HuH-7 (cell line): ENCODE measurements around the gene CHRD.

Experiments used
- DNase-seq: peaks from one replicate; pipeline ENCODE4 v3.0.0; 2011; ENCODE audit warnings: low spot score

CHRD gene

DNA sequence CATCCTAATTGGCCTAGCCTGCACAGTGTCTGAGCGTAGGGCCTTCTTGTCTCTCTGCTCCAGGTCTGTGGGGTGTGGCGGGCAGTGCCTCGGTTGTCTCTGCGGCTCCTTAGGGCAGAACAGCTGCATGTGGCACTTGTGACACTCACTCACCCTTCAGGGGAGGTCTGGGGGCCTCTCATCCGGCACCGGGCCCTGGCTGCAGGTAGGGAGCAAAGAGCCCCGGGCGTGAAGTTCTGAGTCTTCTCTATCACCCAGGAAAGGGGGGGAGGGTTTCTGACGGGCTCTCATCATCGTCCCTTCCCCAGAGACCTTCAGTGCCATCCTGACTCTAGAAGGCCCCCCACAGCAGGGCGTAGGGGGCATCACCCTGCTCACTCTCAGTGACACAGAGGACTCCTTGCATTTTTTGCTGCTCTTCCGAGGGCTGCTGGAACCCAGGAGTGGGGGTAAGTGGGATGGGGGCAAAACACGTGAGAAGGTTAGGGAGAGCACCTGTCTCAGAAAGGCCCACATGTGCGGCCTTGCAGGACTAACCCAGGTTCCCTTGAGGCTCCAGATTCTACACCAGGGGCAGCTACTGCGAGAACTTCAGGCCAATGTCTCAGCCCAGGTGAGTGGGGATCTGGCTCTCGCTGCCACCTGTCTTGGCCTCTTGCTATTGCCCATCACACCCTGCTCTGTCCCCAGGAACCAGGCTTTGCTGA, 2.6 kb downstream of the CHRD start:
- DNase-seq, result no peak

DNA sequence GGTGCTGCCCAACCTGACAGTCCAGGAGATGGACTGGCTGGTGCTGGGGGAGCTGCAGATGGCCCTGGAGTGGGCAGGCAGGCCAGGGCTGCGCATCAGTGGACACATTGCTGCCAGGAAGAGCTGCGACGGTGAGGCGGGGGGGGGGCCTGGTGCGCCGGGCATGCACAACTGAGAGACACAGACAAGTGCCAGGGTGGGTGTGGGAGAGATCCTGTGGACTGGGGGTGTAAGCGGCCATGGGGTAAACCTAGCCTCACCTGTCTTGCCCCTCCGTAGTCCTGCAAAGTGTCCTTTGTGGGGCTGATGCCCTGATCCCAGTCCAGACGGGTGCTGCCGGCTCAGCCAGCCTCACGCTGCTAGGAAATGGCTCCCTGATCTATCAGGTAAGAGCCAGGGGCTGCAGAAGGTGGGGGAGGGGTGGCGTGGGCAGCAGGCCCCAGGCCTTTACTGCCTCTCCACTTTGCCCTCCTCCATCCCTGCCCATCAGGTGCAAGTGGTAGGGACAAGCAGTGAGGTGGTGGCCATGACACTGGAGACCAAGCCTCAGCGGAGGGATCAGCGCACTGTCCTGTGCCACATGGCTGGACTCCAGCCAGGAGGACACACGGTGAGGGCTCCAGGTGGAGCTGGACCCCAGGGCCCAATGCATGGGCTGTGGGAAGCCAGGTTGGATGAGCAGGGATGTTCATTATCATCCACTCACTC, 3.3 kb downstream of the CHRD start:
- DNase-seq, result no peak

- no peak for DNase-seq
Observed at GRCh38 chr3:184384342-184384741, 4.5 kb downstream of the CHRD start.

GRCh38 chr3:184384856-184385422, 5.1 kb downstream of the CHRD start:
- DNase-seq, result no peak

DNA sequence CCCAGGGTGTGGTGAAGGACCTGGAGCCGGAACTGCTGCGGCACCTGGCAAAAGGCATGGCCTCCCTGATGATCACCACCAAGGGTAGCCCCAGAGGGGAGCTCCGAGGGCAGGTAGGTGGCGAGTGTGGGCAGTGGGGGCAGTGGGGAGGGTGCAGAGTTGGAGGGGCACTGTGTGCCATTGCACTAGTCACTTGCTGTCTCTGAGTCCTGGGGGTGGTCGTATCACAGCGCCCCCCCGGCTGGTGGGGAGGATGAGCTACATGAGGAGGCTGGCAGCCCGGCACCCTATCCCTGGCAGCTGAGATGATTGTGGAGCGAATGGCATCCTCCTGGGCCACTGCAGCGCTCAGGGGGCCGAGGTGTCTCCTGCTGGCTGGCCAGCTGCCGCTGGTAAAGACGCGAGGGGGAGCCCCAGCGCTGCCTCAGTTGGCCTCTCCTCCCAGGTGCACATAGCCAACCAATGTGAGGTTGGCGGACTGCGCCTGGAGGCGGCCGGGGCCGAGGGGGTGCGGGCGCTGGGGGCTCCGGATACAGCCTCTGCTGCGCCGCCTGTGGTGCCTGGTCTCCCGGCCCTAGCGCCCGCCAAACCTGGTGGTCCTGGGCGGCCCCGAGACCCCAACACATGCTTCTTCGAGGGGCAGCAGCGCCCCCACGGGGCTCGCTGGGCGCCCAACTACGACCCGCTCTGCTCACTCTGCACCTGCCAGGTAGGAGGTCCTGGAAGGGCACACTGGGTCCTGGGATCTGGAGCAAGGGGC, 6.4 kb downstream of the CHRD start:
- no peak for DNase-seq

GRCh38 chr3:184387174-184387714, 7.4 kb downstream of the CHRD start:
- no peak for DNase-seq

DNA sequence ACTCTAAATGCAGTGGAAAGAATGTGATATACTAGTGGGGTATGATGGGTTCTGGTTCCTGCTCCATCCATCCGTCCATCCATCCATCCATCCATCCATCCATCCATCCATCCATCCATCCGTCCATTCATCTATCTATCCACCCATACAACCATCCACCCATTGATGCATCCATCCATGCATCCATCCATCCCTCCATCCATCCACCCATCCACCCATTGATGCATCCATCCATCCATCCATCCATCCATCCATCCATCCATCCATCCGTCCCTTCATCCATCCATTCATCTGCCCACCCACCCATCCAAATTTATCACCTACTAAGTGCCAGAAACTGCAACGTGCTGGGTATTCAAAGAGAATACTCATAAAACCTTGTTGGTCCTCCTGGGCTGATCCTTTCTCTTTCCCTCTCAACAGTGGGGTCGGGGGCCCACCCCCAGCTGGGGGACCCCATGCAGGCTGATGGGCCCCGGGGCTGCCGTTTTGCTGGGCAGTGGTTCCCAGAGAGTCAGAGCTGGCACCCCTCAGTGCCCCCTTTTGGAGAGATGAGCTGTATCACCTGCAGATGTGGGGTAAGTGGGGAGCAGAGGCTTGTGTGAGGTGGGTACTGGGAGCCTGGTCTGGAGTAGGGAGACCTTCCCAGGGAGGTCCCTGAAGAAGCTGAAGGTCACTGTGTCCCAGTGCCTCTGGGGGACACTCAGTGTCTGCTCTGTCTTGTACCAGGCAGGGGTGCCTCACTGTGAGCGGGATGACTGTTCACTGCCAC, 8.5 kb downstream of the CHRD start:
- no peak for DNase-seq

DNA sequence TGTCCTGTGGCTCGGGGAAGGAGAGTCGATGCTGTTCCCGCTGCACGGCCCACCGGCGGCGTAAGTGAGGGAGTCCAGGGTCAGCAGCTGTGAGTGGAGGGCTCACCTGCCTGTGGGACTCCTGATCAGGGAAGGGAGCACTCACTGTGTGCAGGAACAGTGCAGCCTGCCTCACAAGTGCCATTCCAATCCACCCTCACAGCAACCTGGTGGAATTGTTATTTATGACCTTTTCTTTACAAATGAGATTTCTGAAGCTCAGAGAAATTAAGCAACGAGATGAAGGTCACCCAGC, 9.0 kb downstream of the CHRD start:
- no peak for DNase-seq

GRCh38 chr3:184389384-184389783, 9.5 kb downstream of the CHRD start:
- DNase-seq, result no peak

DNA sequence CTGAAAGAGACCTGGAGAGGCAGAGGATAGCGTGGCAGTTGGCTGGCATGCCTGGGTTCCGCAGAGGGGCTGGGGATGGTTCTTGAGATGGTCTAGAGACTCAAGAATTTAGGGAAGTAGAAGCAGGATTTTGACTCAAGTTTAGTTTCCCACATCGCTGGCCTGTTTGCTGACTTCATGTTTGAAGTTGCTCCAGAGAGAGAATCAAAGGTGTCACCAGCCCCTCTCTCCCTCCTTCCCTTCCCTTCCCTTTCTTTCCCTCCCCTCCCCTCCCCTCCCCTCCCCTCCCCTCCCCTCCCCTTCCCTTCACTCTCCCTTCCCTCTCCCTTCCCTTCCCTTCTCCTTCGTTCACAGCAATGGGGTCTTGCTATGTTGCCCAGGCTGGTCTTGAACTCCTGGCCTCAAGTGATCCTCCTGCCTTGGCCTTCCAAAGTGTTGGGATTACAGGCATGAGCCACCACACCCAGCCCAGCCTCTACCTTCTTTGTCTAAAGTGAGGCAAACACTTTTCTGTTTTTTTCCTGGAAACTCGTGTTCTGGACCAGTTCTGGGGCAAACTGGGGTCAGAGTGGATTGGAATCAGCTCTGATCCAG, 10.2 kb downstream of the CHRD start:
- no peak for DNase-seq

DNA sequence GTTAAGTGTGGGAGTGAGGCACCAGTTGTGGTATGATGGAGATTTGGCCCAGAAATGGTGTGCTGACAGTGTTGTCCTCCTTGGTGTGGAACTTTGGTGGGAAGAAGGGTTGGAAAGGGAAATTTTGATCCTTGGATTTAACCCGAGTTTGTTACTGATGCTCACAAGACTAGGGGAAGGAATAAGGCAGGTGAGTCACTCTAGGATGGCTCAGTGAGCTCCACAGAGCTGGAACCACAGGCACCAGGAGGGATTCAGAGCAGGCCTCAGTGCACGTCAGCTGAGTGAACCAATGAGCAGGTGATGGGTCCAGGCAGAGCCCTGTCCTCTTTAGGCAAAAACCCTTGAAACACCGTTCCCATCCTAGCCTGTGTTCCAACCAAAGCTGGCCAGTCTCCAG, 11.4 kb downstream of the CHRD start:
- DNase-seq, result no peak

GRCh38 chr3:184395320-184395660, 15.4 kb downstream of the CHRD start:
- no peak for DNase-seq

- no peak for DNase-seq
Observed at GRCh38 chr3:184399410-184399809, 19.6 kb downstream of the CHRD start.

GRCh38 chr3:184405075-184406030, 25.5 kb downstream of the CHRD start:
- DNase-seq, result no peak

DNA sequence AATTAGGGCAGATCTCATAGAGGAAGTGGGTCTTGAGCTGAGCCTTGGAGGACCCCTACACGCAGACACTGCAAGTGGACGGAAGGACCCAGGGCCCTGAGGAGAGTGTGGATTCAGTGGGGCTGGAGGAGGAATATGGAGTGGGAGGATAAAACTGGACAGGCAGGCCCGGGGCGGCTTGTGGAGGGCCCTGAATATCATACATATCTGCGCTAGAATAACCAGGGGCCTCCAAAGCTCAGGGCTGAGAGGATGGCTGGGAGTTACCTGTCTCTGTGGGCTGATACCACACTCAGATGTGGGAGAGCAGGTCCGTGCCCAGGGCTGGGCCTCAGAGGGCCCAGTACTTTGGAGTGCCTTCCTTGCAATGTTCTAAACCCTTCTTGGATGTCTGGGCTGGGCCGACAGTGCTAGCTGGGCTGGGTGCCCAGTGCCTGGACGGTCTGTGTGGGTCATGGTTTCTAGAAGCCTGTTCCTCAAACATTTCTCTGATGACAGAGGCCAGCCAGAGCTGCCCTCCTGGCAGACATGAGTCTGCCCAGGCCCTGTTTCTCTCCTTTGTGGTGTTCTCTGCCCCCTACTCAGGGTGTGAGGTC, 29.6 kb downstream of the CHRD start:
- DNase-seq, result no peak

DNA sequence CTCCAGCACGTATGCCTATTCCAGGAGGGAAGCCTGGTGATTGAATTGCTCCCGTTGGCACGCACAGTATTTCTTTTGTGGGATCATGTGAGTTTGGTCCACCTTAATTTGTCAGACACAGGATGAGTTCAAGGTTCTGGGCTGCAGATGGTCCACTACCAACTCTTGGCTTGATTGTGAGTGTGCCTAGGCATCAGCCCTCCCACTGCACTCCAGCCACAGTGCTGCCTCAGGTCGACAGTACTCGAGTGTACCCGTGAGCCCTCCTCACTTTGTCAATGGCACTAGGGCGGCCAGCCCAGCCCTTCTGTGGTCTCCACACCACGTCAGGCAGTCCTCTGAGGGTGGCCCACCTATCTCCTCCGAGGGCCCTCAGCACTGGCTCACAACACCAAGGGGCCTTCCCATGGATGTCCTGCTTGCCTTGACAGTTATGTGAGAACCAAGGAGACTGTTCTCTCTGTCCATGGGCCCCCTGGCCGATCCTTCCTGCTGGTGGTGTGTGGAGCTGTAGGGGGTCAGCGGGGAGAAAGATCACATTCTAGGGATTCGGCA, 30.2 kb downstream of the CHRD start:
- no peak for DNase-seq

GRCh38 chr3:184414418-184415202, 34.8 kb downstream of the CHRD start:
- DNase-seq, result no peak

DNA sequence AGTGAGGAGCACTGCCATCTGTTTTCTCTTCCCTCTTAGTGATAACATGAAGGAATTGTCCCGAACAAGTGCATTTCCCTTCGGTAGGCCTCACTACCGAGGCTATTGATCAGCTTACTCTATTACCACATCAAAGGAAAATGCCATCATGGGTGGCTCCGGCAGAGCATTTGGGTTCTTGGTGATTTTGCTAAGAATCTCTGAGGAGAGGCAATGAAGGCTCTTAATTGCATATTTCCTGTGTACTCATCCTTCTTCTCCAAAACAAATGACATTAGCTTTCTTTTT, 35.3 kb downstream of the CHRD start:
- no peak for DNase-seq
